Kidney glomerular epithelial cell (primary cell): ENCODE data around the gene GRM5.
"Not testable (repeated sequence)": the region's sequence is repeated elsewhere in the genome, so short reads cannot be mapped to it uniquely, and the experiment has no call there.

Source experiments
- DNase-seq: peaks from one replicate; lab custom pipeline; 2025; lab: John Stamatoyannopoulos, UW

The GRM5 gene

GRCh38 chr11:88538098-88538497, 527.7 kb downstream of the GRM5 start:
- DNase-seq, result no peak

- no peak for DNase-seq
Measured at GRCh38 chr11:88537613-88538012, 528.2 kb downstream of the GRM5 start.

GRCh38 chr11:88536616-88537265, 529.0 kb downstream of the GRM5 start:
- no peak for DNase-seq

- DNase-seq, result peak; percentile 89
Measured at GRCh38 chr11:88535916-88536547, 529.8 kb downstream of the GRM5 start.

- DNase-seq, result no peak
Measured at GRCh38 chr11:88535266-88535665, 530.5 kb downstream of the GRM5 start.

- DNase-seq, result not testable (repeated sequence)
Measured at GRCh38 chr11:88534706-88535105, 531.1 kb downstream of the GRM5 start.

GRCh38 chr11:88534185-88534584, 531.6 kb downstream of the GRM5 start:
- DNase-seq, result no peak

GRCh38 chr11:88533001-88533400, 532.8 kb downstream of the GRM5 start:
- DNase-seq, result no peak

- no peak for DNase-seq
Measured at GRCh38 chr11:88531831-88532230, 534.0 kb downstream of the GRM5 start.

GRCh38 chr11:88529426-88529825, 536.4 kb downstream of the GRM5 start:
- DNase-seq, result no peak

GRCh38 chr11:88523386-88524071, 542.3 kb downstream of the GRM5 start:
- DNase-seq, result no peak

- DNase-seq, result no peak
Measured at GRCh38 chr11:88522624-88523385, 543.0 kb downstream of the GRM5 start.

- DNase-seq, result no peak
Measured at GRCh38 chr11:88521799-88522201, 544.0 kb downstream of the GRM5 start.

- no peak for DNase-seq
Measured at GRCh38 chr11:88521399-88521798, 544.4 kb downstream of the GRM5 start.

GRCh38 chr11:88520391-88520790, 545.4 kb downstream of the GRM5 start:
- peak; percentile 6 for DNase-seq

- no peak for DNase-seq
Measured at GRCh38 chr11:88515002-88515401, 550.8 kb downstream of the GRM5 start.

GRCh38 chr11:88511006-88511405, 554.8 kb downstream of the GRM5 start:
- no peak for DNase-seq

GRCh38 chr11:88508759-88509581, 556.8 kb downstream of the GRM5 start:
- DNase-seq, result no peak

GRCh38 chr11:88508418-88508758, 557.4 kb downstream of the GRM5 start:
- no peak for DNase-seq

- DNase-seq, result peak; percentile 76
Measured at GRCh38 chr11:88507771-88508417, 557.9 kb downstream of the GRM5 start.

GRCh38 chr11:88501541-88501940, 564.2 kb downstream of the GRM5 start:
- no peak for DNase-seq
